ENCODE results near the gene MSI2. TPM values are rescaled to one million over a fixed set of nuclear protein-coding genes. Genes with fewer than 3 reads are reported as not detected.

The MSI2 gene
- total RNA-seq, 1 donor from 2014 or later: 54.9 TPM

DNA sequence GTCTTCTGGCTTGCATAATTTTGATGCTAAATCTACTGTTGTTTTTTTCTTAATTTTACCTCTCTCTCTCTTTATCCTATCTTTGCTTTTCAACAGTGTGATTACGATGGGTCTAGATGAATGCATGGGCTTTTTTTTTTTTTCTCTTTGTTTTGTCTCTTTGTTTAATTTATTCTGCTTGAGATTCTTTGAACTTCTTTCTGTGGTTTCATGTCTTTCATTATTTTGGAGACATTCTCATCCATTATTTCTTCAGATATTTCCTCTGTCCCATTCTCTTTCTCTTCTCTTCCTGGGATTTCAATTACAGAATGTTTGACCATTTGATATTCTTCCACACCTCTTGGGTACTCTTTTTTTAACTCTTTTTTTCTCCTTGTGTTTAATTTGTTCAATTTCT, 436.4 kb downstream of the MSI2 start:
- no peak for DNase-seq

DNA sequence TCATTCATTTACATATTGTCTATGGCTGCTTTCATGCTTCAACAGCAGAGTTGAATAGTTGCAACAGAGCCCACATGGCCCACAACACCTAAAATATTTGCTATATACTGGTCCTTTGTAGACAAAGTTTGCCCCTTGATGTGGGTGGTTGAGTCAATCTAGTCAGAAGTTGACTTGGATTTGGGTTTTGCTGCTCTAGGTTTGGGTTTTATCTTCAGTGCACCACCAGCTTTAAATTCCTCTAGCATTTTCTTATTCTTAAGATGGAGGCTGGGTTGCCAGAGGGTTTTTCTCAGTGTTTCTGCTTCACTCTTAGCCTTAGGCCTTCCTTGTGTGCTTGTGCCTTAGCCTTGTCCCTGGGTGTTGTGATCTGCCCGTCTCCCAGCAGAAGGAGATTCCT, 437.7 kb downstream of the MSI2 start:
- no peak for DNase-seq

GRCh38 chr17:57696050-57696449, 439.7 kb downstream of the MSI2 start:
- DNase-seq: no peak

DNA sequence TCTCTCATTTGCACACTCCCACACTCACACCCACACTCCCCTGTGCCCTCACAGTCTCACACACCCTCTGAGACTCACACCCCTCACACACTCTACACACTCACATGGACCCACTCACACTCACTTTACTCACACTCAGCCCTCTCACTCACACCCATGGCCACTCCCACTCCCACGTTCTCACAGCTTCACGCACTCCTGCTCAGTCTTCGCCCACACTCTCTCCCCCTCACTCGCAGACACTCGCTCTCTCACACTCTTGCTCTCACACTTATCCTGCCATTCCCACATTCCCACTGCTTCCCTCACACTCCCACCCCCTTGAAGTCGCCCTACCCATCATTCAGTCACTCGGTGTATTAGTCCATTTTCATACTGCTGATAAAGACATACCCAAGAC, 440.9 kb downstream of the MSI2 start:
- DNase-seq: no peak

DNA sequence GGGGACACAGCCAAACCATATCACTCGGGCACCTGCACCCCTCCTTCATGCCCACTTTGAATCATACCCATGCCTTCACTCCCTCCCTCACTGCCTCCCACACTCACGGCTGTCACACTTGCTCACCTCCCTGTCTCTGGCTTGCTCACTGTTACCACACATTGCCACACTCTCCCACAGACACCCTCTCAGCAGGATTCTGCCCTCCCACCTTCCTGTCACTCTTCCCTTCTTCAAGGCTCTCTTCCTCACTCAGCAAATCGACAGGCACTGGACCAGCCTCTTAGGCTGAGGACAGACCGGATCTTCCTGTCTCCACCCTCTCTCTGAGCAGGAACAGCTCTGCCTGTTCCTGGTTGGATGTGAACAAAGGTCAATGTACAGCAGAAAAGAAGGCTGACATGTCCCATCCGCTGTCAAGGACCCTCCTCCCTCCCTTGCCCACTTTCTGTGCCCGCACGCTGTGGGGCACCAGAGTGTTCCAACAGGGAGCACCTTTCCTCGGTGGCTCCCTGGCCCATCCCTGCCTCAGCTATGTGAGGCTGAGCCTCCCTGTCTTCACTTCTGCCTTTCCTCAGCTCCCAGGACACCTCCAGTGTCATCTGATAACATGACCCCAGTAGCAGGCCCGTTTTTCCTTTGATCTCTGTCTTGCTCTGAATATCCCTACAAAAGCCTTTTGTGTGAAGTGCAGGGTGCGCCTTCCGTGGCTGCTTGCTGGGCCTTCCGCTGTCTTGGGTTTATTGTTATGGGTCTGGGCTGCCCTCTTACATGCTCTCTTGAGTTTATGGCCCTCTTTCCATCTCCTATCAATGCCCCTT, 441.8 kb downstream of the MSI2 start:
- DNase-seq: no peak

- no peak for DNase-seq
Measured at GRCh38 chr17:57699751-57700219, 443.5 kb downstream of the MSI2 start.

DNA sequence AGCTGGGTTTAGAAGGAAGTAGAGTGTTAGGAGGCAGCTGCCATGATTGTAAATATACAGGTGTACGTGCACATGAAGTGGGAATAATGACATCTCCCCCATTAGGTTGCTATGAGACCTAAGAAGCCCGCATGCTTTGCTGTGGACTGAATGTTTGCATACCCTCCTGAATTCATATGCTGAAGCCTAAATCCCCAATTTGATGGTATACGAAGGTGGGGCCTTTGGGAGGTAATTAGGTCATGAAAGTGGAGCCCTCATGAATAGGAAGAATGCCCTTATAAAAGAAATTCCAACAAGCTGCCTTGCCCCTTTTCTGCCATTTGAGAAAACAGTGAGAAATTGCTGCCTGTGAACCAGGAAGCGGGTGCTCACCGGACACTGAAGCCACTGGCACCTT, 444.8 kb downstream of the MSI2 start:
- DNase-seq: no peak

GRCh38 chr17:57703273-57703672, 446.9 kb downstream of the MSI2 start:
- no peak for DNase-seq

DNA sequence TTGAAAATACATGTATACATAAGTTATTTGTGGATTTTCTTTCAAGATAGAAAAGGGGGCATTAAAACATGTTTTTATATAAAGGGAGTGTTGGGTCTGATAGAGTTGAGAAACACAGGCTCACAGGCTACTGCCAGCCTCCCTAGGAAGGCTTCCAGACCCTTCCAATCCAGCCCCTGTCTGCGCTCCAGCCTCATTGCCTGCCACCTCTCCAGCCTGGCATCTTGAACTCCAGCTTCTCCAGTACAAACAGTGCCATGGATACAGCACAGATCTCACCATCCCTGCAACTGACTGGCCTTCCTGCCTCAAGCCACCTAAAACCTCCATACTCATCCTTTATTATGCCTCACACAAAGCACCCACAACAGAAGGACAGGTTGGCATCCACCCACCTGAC, 448.1 kb downstream of the MSI2 start:
- DNase-seq: no peak

DNA sequence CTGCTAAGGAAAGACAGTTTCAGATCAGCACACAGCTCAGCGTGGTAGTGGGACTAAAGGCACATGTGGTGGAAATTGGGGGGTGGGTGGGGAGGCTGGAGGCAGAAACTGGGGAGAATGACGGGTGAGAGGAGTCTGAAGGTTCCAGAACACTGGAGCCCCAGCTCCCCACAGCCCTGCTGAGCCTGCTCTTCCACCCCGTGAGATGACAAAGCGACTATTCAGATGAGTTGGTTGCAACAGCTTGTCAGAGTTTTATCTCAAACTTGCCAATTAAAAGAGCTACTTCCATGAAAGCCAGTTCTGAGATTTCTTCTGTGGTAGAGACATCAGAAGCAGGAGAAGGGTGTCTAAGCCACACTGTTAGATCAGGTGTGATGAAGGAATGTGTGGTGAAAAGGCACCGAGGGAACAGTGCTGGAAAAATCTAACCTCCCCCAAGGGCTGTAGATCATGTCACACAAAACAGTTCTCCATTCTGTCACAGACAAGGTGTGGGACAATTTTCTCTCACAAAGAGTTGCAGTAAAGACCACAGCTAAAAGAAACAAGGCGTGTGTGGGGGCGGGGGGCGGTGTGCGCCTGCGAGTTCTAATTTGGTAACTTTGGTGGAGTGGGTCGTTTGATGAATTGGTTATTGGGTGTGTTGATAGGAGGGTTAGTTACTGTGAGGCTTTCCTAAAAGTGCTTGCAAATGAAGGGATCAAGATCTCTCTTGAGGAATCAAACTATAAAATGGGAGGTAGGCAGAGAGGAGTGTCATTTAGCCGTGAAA, 449.8 kb downstream of the MSI2 start:
- no peak for DNase-seq

- no peak for DNase-seq
Measured at GRCh38 chr17:57706761-57707160, 450.4 kb downstream of the MSI2 start.

DNA sequence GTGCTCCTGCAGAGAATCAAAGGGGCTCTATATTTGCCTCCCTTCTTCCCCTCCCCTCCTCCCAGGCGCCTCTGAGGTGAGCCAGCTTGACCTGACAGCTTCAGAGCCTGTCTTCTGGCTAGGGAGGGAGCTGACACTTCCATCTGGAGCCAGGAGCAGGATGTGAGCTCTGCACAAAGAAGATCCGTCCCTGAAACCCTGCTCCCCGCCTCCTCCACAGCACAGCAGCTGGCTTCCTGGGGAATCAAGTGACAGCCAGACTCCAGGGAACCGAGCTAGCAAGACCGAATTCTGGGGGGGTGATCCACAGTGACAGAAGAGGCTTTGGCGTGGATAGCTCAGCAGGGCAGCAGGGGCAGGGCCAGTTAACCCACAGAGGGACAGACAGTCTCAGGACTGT, 451.6 kb downstream of the MSI2 start:
- peak; percentile 82 for DNase-seq

GRCh38 chr17:57708410-57708809, 452.1 kb downstream of the MSI2 start:
- DNase-seq: peak; percentile 30

DNA sequence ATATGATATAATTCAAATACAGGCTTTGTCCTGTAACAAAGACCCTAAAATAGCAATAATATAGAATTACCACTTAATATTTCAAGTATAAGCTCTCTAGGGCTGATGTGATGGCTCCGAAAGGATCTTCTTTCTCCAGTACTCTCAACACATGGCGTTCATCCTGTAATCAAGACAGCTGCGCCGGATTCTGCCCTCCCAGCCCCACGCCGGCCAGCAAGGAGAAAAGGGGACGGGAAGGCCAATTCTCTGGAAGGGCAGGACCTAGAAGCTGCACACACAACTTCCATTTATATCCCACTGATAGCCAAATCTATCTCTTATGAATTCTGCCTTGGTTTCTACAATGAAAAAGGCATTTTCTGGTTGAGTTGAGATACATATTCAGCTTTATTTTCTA, 456.8 kb downstream of the MSI2 start:
- DNase-seq: peak; percentile 80

DNA sequence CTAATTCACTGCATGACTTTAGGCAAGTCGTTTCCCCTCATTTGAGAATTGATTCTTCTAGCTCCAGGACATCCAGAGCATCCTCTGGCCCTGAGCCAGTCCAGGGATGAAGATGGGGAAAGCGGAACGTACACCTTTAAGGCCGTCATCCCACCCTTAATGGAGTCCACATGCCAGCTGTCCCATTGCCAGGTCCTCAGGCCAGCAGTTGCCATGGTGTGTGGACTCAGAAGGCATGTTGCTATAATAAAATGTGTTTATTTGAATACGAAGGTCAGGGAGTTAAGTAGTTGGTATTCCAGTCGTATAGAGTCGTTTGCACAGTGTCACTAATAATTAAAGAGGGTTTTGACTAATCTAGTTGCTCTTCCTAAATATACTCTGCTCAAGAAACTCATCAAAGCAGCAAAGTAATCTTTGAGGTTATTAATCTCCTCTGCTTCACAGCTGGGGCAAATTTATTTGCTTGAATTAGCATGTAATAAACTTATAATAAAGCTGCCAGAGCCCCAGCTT, 458.4 kb downstream of the MSI2 start:
- peak; percentile 51 for DNase-seq

DNA sequence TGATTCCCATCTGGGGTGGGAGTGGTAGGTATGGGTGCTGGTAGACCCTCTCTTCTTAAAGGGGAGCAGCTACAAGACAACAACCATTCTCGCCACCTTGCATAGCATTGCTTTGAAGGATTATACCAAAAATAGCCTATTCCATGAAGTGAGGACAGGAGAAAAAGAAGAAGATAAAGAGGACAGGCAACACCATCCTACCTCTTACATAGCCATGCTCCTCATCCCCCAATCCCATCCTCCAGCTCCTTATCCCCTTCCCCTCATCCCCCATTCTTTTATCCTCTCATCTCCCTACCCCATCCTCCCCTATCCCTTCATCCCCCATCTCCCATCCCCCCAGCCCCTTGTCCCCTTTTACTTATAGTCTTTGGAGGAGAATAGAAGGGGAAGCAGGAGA, 459.7 kb downstream of the MSI2 start:
- no peak for DNase-seq

GRCh38 chr17:57718878-57719277, 462.6 kb downstream of the MSI2 start:
- DNase-seq: no peak

DNA sequence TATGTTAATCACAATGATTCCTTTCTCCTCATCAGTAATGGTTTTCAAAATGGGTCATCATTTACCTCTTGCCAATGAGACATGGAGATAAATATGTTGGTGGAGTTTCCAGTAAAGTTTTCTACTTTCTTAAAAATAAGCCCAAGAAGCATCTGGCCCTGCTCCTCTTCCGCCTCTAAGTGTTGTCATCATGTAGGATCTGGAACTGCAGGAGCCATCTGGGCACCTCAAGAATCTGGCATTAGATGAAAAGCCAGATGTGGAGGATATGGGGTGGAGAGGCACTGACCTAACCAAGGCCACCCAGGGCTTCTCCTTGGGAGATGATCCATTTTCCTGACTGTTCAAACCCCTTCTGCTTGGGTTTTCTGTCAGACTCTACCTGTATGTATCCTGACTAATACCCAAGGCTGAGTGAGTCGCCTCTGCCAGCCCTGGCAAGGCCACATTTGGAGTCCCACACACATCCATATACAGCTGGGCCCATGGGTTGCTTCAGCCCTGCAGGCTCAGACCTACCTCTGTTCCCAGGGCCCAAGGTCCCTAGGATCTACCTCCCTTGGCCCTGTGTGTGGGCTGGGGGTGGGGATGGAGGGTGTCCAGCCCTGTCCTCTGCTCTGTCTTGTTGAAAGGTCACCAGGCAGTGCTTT, 464.2 kb downstream of the MSI2 start:
- DNase-seq: no peak

- peak; percentile 15 for DNase-seq
Measured at GRCh38 chr17:57721967-57722703, 465.8 kb downstream of the MSI2 start.

GRCh38 chr17:57722704-57723043, 466.4 kb downstream of the MSI2 start:
- peak; percentile 32 for DNase-seq

- DNase-seq: no peak
Measured at GRCh38 chr17:57723427-57724025, 467.2 kb downstream of the MSI2 start.
